Adipose tissue (tissue), 3 donors: ENCODE data around the gene ENO2. TPM values are rescaled to one million over a fixed set of nuclear protein-coding genes. Genes with fewer than 3 reads are reported as not detected.

Source experiments
- H3K27ac ChIP-seq: one replicate; pipeline ENCODE4 v1.5.1; 2013; ENCODE audit warnings: low read depth, low read length
- WGBS, 3 donors: extraction: QIAGEN DNeasy Blood & Tissue Kit; methylation state at CpG; one replicate each; pipeline ENCODE4 v1.1.7; 2013; 5-methylcytosine and 5-hydroxymethylcytosine counted together
- polyA plus RNA-seq, 3 donors: library from polyadenylated mRNA; stranded (reverse); fragments of 200-250 nt; gene quantifications; one replicate each; pipeline ENCODE4 v1.2.3, GENCODE V29; 2013
- donor health status: healthy with polysubstance abuse.
- donor health status: Bipolar disorder and iron deficiency.
- donor health status: healthy.

The ENO2 gene
- polyA plus RNA-seq, 3 donors: 2.6 to 11.9 (median 4.1) TPM

DNA sequence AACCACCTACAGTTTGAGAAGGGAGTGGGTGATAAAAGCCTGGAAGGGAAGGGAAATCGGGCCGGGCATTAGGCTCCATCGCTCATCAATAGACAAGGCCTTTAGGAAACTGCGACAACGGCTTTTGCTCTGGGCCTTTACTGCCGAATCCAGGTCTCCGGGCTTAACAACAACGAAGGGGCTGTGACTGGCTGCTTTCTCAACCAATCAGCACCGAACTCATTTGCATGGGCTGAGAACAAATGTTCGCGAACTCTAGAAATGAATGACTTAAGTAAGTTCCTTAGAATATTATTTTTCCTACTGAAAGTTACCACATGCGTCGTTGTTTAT lies 29.0 kb downstream of the ENO2 start:
- H3K27ac ChIP-seq: peak overlapping the region; percentile 63
- 1% methylated on average over 13 of the region's 13 CpGs for WGBS, 3 donors

DNA sequence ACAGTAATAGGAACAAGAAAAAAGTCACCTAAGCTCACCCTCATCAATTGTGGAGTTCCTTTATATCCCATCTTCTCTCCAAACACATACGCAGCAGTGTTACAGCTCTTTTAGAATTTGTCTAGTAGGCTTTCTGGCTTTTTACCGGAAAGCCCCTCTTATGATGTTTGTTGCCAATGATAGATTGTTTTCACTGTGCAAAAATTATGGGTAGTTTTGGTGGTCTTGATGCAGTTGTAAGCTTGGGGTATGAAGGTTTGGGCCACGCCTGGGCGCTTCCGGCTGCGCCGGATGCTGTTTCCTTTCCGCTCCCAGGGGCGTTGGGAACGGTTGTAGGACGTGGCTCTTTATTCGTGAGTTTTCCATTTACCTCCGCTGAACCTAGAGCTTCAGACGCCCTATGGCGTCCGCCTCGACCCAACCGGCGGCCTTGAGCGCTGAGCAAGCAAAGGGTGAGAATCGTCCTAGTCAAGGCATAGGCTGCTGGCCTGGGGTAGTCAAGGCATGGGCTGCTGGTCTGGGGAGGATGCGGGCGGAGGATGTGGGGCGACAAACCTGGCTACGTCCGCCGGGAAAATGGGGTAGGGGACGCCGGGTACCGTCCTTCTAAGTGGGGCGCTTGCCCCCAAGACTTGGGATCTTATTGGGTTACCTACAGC lies 29.5 kb downstream of the ENO2 start, which contains the start of the genes C12orf57 and RNU7-1:
TSS of gene C12orf57 (plus strand) at position 301 of the 659 bp plus-strand sequence. CDS start at position 401, 100 bp downstream.
TSS of gene RNU7-1 (plus strand) at position 95 of the 659 bp plus-strand sequence.
- peak within 1 kb of the TSS; percentile 97 for H3K27ac ChIP-seq
- WGBS, 3 donors: 0% methylated on average over 31 of the region's 31 CpGs

DNA sequence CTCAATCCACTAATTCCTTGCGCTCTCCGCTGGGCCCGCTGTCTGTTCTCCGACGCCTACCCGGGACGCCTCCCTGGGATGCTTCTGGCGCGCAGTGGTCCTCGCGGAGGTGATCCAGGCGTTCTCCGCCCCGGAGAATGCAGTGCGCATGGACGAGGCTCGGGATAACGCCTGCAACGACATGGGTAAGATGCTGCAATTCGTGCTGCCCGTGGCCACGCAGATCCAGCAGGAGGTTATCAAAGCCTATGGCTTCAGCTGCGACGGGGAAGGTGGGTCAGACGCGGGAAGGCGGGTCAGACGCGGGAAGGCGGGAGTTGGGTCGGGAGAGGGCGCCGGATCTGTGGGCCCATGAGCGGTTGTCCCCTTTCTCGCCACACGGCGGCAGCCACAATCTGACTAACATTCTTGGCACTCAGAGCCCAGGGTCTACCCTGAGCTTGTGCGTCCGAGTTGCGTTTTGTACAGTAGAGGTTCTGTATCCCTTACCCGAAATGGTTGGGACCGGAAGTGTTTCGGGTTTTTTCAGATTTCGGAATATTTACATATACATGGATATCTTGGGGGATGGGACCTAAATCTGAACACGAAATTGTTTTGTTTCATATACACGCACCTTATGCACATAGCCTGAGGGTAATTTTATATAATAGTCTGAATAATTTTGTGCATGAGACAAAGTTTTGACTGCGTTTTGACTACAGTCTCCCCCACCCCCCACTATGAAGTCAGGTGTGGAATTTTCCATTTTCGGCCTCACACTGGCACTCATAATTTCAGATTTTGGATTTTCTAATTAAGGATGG lies 30.2 kb downstream of the ENO2 start:
- peak overlapping the region; percentile 97 for H3K27ac ChIP-seq
- WGBS, 3 donors: 2 to 3% (median 3%) methylated on average over 48 of the region's 48 CpGs

DNA sequence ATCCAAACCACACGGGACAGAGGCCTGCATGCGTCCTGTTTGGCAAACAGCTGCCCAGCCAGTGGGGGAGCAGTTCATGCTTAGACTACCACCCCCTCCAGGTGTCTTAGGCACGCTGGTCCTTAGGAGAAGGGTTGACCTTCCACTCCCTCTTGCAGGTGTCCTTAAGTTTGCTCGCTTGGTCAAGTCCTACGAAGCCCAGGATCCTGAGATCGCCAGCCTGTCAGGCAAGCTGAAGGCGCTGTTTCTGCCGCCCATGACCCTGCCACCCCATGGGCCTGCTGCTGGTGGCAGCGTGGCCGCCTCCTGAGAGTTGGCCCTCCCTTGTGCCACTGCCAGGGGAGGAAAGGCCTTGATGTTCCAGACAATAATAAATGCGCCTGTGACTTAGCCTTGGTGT lies 31.2 kb downstream of the ENO2 start:
- WGBS, 3 donors: 43 to 78% (median 73%) methylated on average over 10 to 11 of the region's 11 CpGs
- no peak overlapping the region for H3K27ac ChIP-seq

DNA sequence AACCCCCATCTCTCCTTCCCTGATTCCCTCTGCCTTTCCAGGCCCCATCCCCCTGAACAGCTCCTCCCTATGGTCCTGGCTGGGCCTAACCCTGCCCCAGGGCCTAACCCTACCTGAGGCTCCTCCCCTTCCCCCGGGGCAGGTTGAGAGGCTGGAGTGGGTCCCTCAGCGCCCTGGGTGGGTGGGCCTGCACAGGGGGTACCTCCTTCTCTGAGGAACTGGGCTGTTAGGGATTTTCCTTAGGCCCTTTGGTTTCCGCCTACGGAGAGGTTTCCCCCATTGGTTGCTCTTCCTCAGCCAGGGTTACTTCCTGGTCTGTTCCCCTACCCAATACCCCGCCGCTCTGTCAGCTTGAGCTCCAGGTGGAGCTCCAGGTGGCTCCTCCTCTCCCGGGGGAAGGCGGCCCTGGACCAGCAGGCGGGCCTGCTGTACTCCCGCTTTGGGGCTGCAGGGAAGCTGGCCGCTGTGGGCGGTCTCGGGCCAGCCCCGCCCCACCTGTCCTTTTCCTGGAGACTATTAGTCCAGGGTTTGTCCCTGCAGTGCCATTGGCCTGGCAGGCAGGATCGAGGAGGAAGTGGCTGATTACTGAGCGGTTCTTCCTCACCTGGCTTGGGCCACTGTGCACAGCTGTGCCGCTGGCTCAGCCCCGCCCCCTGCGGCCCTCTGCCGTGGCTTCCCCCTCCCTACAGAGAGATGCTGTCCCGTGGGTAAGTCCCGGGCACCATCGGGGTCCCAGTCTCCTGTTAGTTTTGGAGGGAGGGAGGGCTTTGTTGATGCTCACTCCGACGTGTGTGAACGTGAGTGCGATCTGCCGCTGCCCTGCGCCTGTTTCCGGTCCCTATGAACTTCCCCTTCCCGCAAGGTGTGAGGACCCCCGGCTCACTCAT lies 31.9 kb downstream of the ENO2 start:
- H3K27ac ChIP-seq: no peak overlapping the region
- WGBS, 3 donors: 8 to 33% (median 27%) methylated on average over 32 of the region's 32 CpGs

DNA sequence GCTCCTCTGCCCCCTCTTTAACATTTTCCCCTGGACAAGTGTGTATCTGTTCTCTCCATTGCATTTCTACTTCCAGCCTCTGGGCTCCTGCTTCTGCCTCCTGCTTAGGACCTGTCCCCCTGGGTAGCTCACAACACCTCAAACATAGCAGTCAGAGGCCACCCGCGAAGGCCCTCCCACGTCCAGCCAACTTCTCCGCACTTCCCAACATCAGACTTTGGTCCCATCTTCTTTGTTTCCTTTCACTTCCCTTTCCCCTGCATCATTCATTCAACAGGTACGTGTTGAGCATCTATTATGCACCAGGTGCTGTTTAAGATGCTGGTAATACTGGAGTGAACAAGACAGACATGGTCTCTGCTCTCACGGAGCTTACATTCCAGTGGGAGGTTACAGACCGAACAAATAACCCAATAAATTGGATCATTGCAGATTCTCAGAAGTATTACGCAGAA lies 32.6 kb downstream of the ENO2 start:
- 39 to 81% (median 69%) methylated on average over 8 of the region's 8 CpGs for WGBS, 3 donors
- no peak overlapping the region for H3K27ac ChIP-seq

DNA sequence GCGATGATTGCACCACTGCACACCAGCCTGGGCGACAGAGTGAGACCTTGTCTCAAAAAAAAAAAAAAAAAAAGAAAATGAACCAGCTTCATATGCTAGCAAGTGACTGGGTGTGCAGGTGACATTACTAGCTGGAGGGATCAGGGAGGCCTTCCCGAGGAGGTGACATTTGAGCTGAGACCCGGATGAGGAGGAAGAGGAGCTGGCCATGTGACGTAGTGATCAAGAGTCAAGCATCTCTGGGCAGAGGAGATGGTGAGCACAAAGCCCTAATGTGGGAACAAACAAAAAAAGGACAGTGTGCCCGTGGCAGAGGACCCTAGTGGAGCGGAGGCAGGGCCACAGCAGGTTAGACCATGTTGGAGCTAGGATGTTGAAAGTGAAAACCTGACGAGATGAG lies 33.2 kb downstream of the ENO2 start:
- H3K27ac ChIP-seq: no peak overlapping the region
- 82 to 91% (median 88%) methylated on average over 8 of the region's 8 CpGs for WGBS, 3 donors

DNA sequence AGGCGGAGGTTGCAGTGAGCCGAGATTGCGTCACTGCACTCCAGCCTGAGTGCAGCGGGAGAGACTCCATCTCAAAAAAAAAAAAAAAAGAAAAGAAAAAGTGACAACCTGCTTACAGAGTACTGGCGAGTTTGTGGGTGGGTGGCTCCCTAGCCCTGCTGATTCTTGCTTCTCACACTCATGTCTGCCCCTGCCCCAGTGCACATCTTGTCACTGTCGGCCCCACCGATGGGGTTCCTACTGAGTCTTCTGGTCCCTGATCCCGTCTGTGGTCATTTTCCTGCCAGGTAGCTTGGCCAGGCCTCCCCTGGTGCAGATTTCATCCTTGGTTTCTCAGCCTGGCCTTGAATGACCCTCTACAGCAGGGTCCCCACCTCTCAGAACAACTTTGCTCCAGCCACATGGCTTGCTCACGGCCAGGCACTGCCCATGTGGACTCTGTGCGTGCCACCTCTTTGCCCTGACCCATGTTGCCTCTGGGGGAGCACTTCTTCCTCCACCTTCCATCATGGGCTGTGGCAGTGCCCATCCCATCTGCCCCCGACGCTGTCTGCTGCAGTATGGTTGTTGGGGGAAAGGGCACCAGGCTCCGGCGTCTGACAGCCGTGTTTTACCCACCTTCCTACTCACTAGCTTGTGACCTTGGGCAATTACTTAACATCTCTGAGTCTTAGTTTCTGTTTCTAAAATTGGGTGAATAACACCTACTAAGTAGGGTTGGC lies 34.7 kb downstream of the ENO2 start:
- H3K27ac ChIP-seq: no peak overlapping the region
- 69 to 73% (median 72%) methylated on average over 15 of the region's 15 CpGs for WGBS, 3 donors

DNA sequence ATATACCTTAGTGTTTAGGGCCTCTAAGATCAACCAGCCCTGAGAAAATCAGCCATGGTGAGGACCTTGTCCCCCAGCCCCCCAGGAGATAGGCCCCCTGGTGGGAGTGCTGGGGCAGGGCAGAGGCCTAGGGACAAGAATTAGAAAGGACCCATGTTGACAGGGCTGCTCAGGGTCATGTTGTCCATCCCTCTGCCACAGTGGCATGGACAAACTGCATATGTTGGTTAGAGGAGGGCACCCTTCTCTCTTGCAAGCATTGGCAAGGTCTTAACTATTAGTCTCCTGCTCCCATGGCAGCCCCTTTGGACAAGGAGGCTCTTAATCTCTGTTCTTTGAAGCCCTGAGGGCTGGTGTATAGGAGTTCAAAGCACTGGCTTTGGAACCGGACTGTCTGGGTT lies 36.0 kb downstream of the ENO2 start:
- 51 to 75% (median 71%) methylated on average over 1 of the region's 1 CpG for WGBS, 3 donors
- H3K27ac ChIP-seq: no peak overlapping the region

DNA sequence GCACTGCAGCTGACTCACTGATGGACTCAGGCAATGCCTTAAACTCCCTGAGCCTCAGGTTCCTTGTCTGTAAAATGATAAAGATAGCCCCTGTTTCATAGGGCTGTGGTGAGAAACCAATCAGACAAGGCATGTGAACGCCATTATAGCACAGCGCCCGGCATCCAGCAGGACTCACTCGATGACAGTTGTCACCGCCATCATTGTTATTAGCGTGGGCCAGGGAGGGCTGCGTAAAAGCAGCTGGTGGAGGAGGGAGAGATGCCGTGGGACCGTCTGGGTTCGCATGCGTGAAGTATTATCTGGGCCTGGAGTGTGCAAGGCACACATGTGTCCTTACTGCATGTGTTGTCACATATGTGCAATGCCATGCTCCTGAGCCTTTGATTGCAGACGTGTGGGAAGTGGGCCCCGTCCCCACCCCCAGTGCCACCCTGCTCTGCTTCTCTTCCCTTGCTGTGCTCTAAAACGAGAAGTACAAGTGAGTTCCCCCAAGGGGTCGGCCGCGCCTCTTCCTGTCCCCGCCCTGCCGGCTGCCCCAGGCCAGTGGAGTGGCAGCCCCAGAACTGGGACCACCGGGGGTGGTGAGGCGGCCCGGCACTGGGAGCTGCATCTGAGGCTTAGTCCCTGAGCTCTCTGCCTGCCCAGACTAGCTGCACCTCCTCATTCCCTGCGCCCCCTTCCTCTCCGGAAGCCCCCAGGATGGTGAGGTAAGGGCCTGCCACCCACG lies 36.6 kb downstream of the ENO2 start, which contains the start of gene PTPN6:
TSS of gene PTPN6 (plus strand) at position 546 of the 730 bp plus-strand sequence. CDS start at position 703, 157 bp downstream.
- H3K27ac ChIP-seq: no peak within 1 kb of the TSS
- 51 to 85% (median 51%) methylated on average over 24 to 25 of the region's 25 CpGs for WGBS, 3 donors

DNA sequence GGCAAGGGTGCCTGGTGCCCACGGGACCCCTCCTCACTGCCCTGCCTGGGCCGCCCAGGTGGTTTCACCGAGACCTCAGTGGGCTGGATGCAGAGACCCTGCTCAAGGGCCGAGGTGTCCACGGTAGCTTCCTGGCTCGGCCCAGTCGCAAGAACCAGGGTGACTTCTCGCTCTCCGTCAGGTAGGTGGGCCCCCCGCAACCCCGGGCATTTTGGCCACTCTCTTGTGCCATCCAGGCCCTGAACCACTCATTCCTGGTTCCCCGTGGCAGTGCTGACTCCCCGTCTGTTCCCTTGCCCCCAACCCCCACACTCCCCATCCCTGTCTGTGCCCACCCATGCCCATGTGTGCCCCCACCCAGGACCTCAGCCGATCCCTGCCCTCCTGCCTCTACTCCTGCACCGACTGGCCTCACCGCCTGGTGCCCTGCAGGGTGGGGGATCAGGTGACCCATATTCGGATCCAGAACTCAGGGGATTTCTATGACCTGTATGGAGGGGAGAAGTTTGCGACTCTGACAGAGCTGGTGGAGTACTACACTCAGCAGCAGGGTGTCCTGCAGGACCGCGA lies 37.3 kb downstream of the ENO2 start:
- no peak overlapping the region for H3K27ac ChIP-seq
- 52 to 88% (median 67%) methylated on average over 20 of the region's 20 CpGs for whole genome bisulfite sequencing, 3 donors

DNA sequence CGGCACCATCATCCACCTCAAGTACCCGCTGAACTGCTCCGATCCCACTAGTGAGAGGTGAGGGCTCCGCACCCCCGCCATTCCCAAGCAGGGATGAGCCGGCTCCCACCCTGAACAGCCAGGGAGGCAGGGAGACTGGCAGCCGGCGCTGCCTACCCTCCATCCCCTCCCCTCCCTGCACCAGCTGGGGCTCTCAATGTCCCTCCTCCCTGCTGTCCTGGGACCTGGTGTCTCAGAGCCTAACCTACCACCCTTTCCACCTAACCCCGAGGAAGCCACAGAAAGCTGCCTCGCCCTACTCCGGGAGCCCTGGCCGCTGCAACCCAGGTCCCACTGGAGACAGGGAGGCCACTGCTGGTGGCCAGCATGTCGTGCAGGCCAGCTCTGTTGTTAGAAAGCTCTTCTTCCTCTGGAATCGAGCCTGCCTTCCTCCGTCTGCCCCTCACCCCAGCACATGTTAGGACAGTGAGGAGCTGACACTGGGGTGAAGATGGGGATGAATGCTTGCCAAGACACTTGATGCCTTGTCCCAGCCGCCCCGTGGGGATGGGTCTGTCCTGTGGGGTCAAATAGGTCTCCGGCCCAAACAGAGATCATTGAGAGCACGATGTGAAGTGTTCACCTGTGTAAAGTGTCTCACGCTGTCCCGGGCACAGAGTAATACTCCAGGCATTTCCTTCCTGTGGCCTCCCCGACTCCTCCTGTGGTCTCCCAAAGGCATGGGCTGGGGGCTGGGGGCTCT lies 37.9 kb downstream of the ENO2 start:
- 42 to 77% (median 44%) methylated on average over 22 of the region's 22 CpGs for WGBS, 3 donors
- H3K27ac ChIP-seq: no peak overlapping the region

DNA sequence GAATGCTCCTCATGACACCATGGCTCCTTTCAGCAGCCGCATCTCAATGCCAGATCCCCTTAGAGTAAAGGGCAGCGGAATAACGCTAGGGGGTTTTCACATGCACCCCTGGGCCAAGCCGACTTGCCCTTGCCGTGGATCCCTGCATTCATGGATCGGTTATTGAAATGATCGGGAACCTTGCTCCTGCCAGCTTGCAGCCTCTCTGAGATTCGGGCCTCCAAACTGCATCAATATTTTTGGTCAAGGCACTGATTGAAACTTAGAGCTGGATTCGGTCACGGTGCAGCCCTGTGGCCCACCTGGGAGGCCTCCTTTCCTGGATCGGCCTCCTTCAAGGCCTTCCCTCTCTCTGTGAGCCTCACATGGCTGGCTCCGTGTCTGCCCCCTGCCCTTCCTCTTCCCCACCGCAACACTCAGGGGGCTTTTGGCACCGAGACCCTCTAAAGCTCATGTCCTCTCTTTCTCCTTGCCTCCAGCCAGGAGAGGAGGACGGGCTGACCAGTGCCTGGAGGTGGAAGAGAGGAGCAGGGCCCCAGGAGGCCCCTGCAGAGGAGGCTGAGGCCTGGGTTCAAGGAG lies 38.6 kb downstream of the ENO2 start:
- H3K27ac ChIP-seq: no peak overlapping the region
- 57 to 86% (median 69%) methylated on average over 14 to 15 of the region's 15 CpGs for WGBS, 3 donors

DNA sequence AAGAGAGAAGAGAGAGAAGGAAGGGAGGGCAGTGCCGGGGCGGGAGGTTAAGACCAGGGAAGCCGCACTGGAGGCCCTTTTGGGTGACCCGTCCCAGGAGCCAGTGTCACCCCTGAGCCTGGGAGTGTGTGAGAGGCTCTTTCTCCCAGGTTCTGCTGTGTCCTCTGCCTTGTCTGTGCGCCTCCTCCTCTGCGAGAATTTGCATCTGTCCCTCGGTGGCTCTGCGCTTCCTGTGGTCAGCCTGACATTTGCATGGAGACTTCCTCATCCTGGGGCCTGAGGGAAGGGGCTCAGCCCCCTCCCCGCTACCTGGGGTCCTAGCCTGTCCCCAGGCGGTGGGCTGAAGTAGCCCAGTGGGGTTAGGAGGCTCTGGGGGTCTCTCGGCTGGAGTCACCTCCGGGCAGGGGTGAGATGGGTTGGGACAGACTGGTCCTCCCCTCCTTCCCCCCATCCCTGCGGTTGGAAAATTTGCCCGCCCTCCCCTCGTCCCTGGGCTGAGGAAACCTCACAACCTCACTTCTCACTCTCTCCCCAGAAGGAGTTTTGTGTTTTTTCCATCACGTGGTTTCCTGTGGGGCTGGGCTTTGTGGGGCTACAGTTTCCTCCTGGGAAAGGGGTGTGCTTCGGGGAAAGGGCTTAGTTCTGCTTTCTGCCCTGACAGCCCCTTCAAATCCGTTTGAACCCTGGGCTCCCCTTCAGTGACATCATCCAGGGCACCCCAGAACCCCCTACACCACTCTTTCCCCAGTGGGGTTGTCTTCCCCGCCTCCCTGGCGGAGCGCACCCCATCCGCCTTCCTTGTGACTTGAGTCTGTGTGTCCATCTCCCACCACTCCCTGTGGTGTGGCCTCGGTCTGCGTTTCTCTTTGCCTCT lies 39.3 kb downstream of the ENO2 start:
- 28 to 78% (median 34%) methylated on average over 20 to 24 of the region's 24 CpGs for WGBS, 3 donors
- no peak overlapping the region for H3K27ac ChIP-seq
